ENCODE measurements around the gene FGB. TPM values are rescaled to one million over a fixed set of nuclear protein-coding genes. Genes with fewer than 3 reads are reported as not detected.
"Not testable (repeated sequence)": the region's sequence is repeated elsewhere in the genome, so short reads cannot be mapped to it uniquely, and the experiment has no call there.

Gene FGB
- total RNA-seq, 1 donor from 2014 or later: 3.7 TPM

DNA sequence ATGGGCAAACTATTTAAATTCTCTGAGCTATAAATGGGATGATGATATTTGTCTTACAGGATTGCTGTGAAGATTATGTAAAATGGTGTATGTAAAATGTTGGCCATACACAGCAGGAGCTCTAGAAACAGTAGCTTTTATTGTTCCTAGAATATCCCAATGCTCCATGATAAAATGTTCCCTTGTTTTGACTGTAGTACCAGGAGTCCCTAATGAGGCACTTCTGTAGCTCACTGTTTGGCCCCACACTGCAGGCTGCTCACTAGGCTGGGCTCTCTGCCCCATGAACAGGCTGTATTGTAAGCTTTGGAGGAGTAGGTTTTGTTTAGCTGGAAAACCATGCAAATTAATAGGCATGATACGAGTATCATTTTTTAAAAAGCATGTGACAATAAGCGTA is 31.1 kb downstream of the FGB start:
- Histone ChIP-seq H3K27ac (ENCODE audit: low read depth, low read length) (no peak overlapping the region), H3K4me1 (ENCODE audit: control insufficient read depth in 3 of 3, insufficient read depth in 3 of 3, low read length in 3 of 3) (no peaks in the 10 kb centered on the region)

DNA sequence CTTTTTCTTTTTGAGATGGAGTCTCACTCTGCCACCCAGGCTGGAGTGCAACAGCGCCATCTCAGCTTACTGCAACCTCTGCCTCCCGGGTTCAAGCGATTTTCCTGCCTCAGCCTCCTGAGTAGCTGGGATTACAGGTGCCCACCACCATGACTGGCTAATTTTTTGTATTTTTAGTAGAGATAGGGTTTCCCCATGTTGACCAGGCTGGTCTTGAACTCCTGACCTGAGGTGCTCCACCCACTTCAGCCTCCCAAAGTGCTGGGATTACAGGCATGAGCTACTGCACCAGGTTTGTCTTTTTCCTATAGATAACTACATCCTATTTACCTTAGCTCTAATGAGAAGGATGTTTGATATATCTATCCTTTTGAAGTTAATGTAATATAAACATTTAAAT is 31.5 kb downstream of the FGB start:
- not testable (repeated sequence) for H3K9ac ChIP-seq (ENCODE audit: low read depth in 1 of 3, low read length in 3 of 3); H3K4me3 ChIP-seq (ENCODE audit: low read length in 3 of 3); H3K27ac ChIP-seq (ENCODE audit: low read depth, low read length); H3K4me1 ChIP-seq (ENCODE audit: control insufficient read depth in 3 of 3, insufficient read depth in 3 of 3, low read length in 3 of 3); H3K9me3 ChIP-seq (ENCODE audit: control insufficient read depth in 3 of 3, low read length in 3 of 3); H3K36me3 ChIP-seq (ENCODE audit: control insufficient read depth in 3 of 3, insufficient read depth in 3 of 3, low read length in 3 of 3); H3K27me3 ChIP-seq (ENCODE audit: control insufficient read depth in 3 of 3, insufficient read depth in 3 of 3, low read length in 3 of 3)

More for the DNA sequence above, 31.1 kb downstream of the FGB start:
- Histone ChIP-seq H3K9ac (ENCODE audit: low read depth in 1 of 3, low read length in 3 of 3) (no peak overlapping the region), H3K36me3 (ENCODE audit: control insufficient read depth in 3 of 3, insufficient read depth in 3 of 3, low read length in 3 of 3) (no peaks in the 10 kb centered on the region), H3K4me3 (ENCODE audit: low read length in 3 of 3) (no peak overlapping the region), H3K9me3 (ENCODE audit: control insufficient read depth in 3 of 3, low read length in 3 of 3) (no peaks in the 10 kb centered on the region), H3K27me3 (ENCODE audit: control insufficient read depth in 3 of 3, insufficient read depth in 3 of 3, low read length in 3 of 3) (no peaks in the 10 kb centered on the region)

DNA sequence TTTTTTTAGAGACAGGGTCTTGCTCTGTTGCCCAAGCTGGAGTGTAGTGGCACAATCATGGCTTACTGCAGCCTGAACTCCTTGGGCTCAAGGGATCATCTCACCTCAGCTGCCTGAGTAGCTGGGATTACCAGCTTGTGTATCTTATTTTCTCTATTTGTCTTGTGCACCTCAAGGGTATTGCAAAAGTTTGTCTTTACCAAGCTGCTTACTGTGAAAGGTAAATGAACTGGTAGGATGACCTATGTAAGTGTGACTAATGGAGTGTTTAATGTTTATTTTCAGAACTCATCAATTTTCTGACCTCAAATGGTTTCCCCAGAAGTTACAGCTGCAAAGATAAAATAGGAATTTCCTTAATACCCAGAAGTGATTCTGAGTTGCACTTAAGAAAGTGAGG is 33.0 kb downstream of the FGB start:
- Histone ChIP-seq H3K9me3 (ENCODE audit: control insufficient read depth in 3 of 3, low read length in 3 of 3) (no peaks in the 10 kb centered on the region), H3K4me1 (ENCODE audit: control insufficient read depth in 3 of 3, insufficient read depth in 3 of 3, low read length in 3 of 3) (no peaks in the 10 kb centered on the region), H3K27ac (ENCODE audit: low read depth, low read length) (no peak overlapping the region), H3K4me3 (ENCODE audit: low read length in 3 of 3) (no peak overlapping the region), H3K27me3 (ENCODE audit: control insufficient read depth in 3 of 3, insufficient read depth in 3 of 3, low read length in 3 of 3) (no peaks in the 10 kb centered on the region), H3K9ac (ENCODE audit: low read depth in 1 of 3, low read length in 3 of 3) (no peak overlapping the region), H3K36me3 (ENCODE audit: control insufficient read depth in 3 of 3, insufficient read depth in 3 of 3, low read length in 3 of 3) (no peaks in the 10 kb centered on the region)

DNA sequence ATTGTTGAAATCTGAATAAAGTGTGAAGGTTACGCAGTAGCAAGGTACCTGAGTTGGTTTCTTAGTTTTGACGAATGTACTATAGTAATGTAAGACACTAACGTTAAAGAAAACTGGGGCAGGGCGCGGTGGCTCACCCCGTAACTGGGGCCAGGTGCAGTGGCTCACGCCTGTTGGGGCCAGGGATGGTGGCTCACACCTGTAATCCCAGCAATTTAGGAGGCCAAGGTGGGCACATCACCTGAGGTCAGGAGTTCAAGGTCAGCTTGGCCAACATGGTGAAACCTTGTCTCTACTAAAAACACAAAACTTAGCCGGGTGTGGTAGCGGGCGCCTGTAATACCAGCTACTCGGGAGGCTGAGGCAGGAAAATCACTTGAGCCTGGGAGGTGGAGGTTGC is 34.5 kb downstream of the FGB start:
- H3K4me1 ChIP-seq (ENCODE audit: control insufficient read depth in 3 of 3, insufficient read depth in 3 of 3, low read length in 3 of 3); H3K27me3 ChIP-seq (ENCODE audit: control insufficient read depth in 3 of 3, insufficient read depth in 3 of 3, low read length in 3 of 3); H3K27ac ChIP-seq (ENCODE audit: low read depth, low read length); H3K9ac ChIP-seq (ENCODE audit: low read depth in 1 of 3, low read length in 3 of 3); H3K4me3 ChIP-seq (ENCODE audit: low read length in 3 of 3); H3K36me3 ChIP-seq (ENCODE audit: control insufficient read depth in 3 of 3, insufficient read depth in 3 of 3, low read length in 3 of 3); H3K9me3 ChIP-seq (ENCODE audit: control insufficient read depth in 3 of 3, low read length in 3 of 3): not testable (repeated sequence)

DNA sequence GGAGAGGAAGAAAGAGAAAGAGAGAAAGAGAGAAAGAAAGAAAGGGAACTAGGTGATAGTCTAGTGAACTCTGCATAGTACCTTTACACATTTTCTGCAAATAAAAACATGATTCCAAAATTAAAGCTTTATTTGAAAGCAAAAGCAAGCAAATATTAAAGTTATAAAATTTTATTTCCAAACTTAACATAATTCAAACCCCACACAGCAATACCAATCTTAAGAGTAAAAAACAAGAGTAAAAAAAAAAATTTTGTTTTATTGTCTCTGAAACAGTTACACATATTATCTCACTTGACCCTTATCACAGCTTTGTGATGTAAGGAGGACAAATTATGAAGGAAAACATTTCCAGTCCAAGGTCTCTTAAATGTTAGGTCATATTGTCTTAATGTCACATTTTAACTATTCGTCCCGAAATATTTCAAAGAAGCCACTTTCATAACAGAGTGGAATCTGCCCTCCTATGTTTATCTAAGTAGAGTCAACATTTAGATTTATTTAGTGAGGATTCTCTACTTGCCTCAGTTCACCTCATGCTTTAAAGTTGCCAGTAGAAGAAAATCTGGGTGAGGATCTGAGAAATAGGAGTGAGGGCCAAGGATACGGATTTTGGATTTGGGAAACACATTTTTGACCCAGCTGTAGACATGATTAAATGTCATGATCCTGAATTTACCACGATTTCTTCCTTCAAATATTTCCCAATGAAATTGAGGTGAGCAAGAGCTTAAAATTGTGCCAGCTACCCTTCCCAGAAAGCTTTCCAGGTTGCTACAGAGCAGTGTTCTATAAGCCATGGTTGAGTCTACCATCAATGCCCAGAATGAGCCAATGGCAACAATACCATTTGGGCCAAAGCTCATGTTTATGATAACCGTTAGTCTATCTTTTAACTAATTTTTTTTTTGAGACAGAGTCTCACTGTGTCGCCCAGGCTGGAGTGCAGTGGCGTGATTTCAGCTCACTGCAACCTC is 35.3 kb downstream of the FGB start:
- H3K27me3 ChIP-seq (ENCODE audit: control insufficient read depth in 3 of 3, insufficient read depth in 3 of 3, low read length in 3 of 3): peaks cover 0 to 4% (median 0%) of the 10 kb centered on the region in 3 donors
- no peak overlapping the region for H3K4me3 ChIP-seq (ENCODE audit: low read length in 3 of 3)
- no peaks in the 10 kb centered on the region for H3K4me1 ChIP-seq (ENCODE audit: control insufficient read depth in 3 of 3, insufficient read depth in 3 of 3, low read length in 3 of 3)
- H3K27ac ChIP-seq (ENCODE audit: low read depth, low read length): no peak overlapping the region
- no peaks in the 10 kb centered on the region for H3K9me3 ChIP-seq (ENCODE audit: control insufficient read depth in 3 of 3, low read length in 3 of 3)
- no peaks in the 10 kb centered on the region for H3K36me3 ChIP-seq (ENCODE audit: control insufficient read depth in 3 of 3, insufficient read depth in 3 of 3, low read length in 3 of 3)
- no peak overlapping the region for H3K9ac ChIP-seq (ENCODE audit: low read depth in 1 of 3, low read length in 3 of 3)

DNA sequence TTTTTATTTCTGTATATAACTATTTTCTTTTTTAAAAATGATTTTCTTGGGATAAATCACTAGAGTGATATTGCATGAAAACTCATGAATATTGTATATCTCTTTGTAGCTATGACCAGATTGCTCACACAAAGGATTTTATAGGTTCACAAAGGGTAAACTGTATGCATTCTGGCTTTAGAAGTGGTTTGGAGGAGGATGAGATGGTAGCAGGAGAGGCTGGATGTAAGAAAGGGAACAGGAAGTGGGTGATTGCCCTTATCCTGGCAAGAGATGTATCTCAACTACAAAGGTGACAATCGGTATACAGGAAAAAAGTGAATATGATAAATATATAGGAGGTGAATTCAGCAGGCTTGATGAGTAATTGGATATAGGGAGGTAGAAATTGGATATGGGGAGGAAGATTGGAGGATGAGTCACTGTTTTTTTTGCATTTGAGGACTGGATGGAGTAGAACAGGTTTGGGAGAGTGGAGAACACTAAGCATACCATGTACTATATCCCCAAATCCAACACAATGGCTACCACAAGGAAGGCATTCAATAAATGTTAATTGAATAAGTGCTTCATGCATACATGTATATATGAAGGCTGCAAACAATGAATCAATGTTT is 39.7 kb downstream of the FGB start:
- Histone ChIP-seq H3K9ac (ENCODE audit: low read depth in 1 of 3, low read length in 3 of 3) (no peak overlapping the region), H3K4me1 (ENCODE audit: control insufficient read depth in 3 of 3, insufficient read depth in 3 of 3, low read length in 3 of 3) (no peaks in the 10 kb centered on the region), H3K9me3 (ENCODE audit: control insufficient read depth in 3 of 3, low read length in 3 of 3) (no peaks in the 10 kb centered on the region), H3K27me3 (ENCODE audit: control insufficient read depth in 3 of 3, insufficient read depth in 3 of 3, low read length in 3 of 3) (peaks cover 0 to 4% (median 3%) of the 10 kb centered on the region in 3 donors), H3K4me3 (ENCODE audit: low read length in 3 of 3) (no peak overlapping the region), H3K27ac (ENCODE audit: low read depth, low read length) (no peak overlapping the region), H3K36me3 (ENCODE audit: control insufficient read depth in 3 of 3, insufficient read depth in 3 of 3, low read length in 3 of 3) (no peaks in the 10 kb centered on the region)

DNA sequence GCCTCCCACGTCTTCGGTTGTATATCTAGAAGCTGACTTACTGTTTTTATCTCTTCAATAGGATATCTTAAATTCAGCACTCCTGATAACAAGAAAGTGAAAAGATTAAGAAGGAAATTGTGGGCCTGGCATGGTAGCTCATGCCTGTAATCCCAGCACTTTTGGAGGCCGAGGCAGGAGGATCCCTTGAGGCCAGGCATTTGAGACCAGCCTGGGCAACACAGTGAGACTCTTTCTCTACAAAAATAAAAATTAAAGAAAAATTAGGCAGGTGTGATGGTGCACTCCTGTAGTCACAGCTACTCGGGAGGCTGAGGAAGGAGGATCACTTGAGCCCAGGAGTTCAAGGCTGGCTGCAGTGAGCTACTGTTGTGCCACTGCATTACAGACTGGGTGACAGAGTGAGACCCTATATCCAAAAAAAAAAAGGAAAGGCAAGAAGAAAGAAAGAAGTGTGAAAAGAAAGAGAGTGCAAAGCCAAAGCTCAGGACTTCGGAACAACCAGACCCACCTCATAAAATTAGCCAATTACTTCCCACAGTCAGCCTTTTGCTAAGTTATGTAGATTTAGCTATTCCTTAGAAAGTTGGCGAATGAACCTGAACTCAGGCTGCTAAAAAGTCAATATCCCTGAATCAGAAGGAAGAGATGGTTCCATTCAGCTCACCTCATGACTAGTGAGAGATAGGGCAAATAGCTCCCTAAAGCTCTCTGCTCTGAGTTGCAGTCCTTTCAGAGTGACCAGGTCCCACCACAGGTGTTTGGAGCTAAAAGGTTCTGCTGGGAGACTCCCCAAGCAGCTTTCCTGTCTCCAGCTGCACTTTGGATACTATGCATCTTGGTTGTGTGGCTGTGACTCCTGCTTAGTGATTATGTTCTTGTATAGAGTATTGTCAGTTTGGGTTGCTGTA is 40.5 kb downstream of the FGB start:
- no peaks in the 10 kb centered on the region for H3K36me3 ChIP-seq (ENCODE audit: control insufficient read depth in 3 of 3, insufficient read depth in 3 of 3, low read length in 3 of 3)
- H3K4me3 ChIP-seq (ENCODE audit: low read length in 3 of 3): no peak overlapping the region
- no peak overlapping the region for H3K9ac ChIP-seq (ENCODE audit: low read depth in 1 of 3, low read length in 3 of 3)
- H3K27me3 ChIP-seq (ENCODE audit: control insufficient read depth in 3 of 3, insufficient read depth in 3 of 3, low read length in 3 of 3): peaks cover 0 to 4% (median 3%) of the 10 kb centered on the region in 3 donors
- H3K27ac ChIP-seq (ENCODE audit: low read depth, low read length): no peak overlapping the region
- no peaks in the 10 kb centered on the region for H3K9me3 ChIP-seq (ENCODE audit: control insufficient read depth in 3 of 3, low read length in 3 of 3)
- no peaks in the 10 kb centered on the region for H3K4me1 ChIP-seq (ENCODE audit: control insufficient read depth in 3 of 3, insufficient read depth in 3 of 3, low read length in 3 of 3)

DNA sequence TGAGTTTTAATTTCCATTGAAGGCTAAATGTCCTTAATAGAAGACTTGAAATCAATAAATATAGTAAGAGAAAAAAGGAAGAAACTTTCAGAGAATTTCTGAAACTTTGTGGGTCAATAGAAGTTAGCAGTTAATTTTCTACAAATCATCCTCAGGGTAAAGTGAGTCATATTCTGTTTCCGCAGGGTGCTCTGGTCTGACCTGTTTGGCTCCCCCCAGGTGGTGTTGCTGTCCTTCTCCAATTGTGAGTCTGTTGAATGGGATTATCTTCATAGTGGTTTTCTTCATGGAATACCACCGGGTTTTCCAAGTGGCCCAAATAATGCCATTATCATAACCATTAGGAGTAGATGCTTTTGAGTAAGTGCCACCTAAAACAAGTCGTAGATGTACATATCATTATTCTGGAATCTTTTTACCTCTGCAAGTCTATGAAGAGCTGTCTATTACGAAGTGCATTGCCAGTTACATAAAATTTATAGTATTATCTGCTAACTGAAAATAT is 41.9 kb downstream of the FGB start:
- H3K9ac ChIP-seq (ENCODE audit: low read depth in 1 of 3, low read length in 3 of 3): no peak overlapping the region
- no peaks in the 10 kb centered on the region for H3K4me1 ChIP-seq (ENCODE audit: control insufficient read depth in 3 of 3, insufficient read depth in 3 of 3, low read length in 3 of 3)
- peaks cover 0 to 4% (median 3%) of the 10 kb centered on the region in 3 donors for H3K27me3 ChIP-seq (ENCODE audit: control insufficient read depth in 3 of 3, insufficient read depth in 3 of 3, low read length in 3 of 3)
- H3K4me3 ChIP-seq (ENCODE audit: low read length in 3 of 3): no peak overlapping the region
- no peaks in the 10 kb centered on the region for H3K36me3 ChIP-seq (ENCODE audit: control insufficient read depth in 3 of 3, insufficient read depth in 3 of 3, low read length in 3 of 3)
- no peaks in the 10 kb centered on the region for H3K9me3 ChIP-seq (ENCODE audit: control insufficient read depth in 3 of 3, low read length in 3 of 3)
- no peak overlapping the region for H3K27ac ChIP-seq (ENCODE audit: low read depth, low read length)

DNA sequence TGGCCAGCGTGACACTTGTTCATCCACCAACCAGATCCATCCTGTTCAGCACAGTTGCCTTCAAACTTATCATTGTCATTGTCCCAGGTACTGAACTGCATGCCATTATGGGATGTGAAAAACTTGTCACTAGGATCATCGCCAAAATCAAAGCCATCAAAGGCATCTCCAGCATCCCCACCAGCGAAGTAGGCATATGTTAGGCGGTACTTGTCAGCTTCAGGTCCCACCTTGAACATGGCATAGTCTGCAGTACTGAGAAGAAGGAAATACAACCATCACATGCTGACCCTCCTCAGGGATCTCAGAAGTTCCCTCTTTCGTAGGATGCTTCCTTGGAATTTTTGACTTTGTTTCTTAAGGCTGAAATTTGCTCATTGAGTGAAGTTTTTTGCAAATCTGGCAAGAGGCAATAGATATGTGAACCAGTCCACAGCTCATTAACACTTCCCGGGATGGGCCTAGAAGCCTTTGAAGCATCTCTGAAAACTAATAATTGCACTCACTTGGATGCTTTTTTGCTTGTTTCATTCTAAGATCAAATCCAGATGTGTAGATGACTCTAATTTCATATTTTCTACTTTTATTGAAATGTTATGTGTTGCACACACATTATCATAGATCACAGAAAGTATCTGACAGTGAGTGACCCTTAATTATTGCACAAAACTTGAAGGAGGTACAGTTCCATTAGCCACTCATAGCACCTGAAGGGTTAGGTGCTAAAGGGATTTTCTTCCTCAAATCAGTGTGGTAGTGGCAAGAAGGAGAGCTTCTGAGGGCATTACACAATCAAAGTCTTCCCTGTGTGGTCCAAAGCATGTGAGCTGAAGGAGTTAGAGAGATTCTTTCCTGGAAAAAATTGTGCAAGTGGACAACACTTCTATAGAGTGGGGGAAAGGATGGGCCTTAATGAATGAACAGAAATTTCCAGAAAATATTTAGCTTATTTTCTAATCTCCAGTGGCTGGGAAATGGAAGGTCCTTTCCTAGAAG is 44.2 kb downstream of the FGB start:
- Histone ChIP-seq H3K9ac (ENCODE audit: low read depth in 1 of 3, low read length in 3 of 3) (no peak overlapping the region), H3K36me3 (ENCODE audit: control insufficient read depth in 3 of 3, insufficient read depth in 3 of 3, low read length in 3 of 3) (no peaks in the 10 kb centered on the region), H3K27ac (ENCODE audit: low read depth, low read length) (no peak overlapping the region), H3K27me3 (ENCODE audit: control insufficient read depth in 3 of 3, insufficient read depth in 3 of 3, low read length in 3 of 3) (peaks cover 0 to 4% (median 3%) of the 10 kb centered on the region in 3 donors), H3K4me1 (ENCODE audit: control insufficient read depth in 3 of 3, insufficient read depth in 3 of 3, low read length in 3 of 3) (no peaks in the 10 kb centered on the region), H3K4me3 (ENCODE audit: low read length in 3 of 3) (no peak overlapping the region), H3K9me3 (ENCODE audit: control insufficient read depth in 3 of 3, low read length in 3 of 3) (no peaks in the 10 kb centered on the region)

Measured in skeletal muscle tissue (tissue), 4 donors.